Peyer's patch (tissue), 4 donors: ENCODE measurements around the gene ERC1. TPM values are rescaled to one million over a fixed set of nuclear protein-coding genes. Genes with fewer than 3 reads are reported as not detected.
"Not testable (repeated sequence)": the region's sequence is repeated elsewhere in the genome, so short reads cannot be mapped to it uniquely, and the experiment has no call there.

Experiments
- DNase-seq, 3 donors: peaks; one replicate each; pipeline ENCODE4 v3.0.0-alpha.2; 2017 to 2019
- H3K27ac ChIP-seq, 4 donors: fragments of 200-600 bp; sonication (generic); one replicate each; pipeline ENCODE4 v1.5.1; 2016 to 2019
- H3K27me3 ChIP-seq, 2 donors: fragments of 200-600 bp; sonication (generic); one replicate each; pipeline ENCODE4 v1.5.1; 2019
- H3K36me3 ChIP-seq, 3 donors: fragments of 200-600 bp; sonication (generic); one replicate each; pipeline ENCODE4 v1.5.1; 2016 to 2019
- H3K4me1 ChIP-seq, 4 donors: fragments of 200-600 bp; sonication (generic); one replicate each; pipeline ENCODE4 v1.5.1; 2016 to 2019
- H3K4me3 ChIP-seq, 4 donors: fragments of 200-600 bp; sonication (generic); 1 replicate in 3 of 4; 2 replicates in 1 of 4; pipeline ENCODE4 v1.5.1; 2016 to 2019; ENCODE audit warnings: mild to moderate bottlenecking in 1 of 4
- H3K9me3 ChIP-seq, 4 donors: fragments of 200-600 bp; sonication (generic); one replicate each; pipeline ENCODE4 v1.5.1; 2016 to 2019; ENCODE audit warnings: mild to moderate bottlenecking in 1 of 4
- POLR2A ChIP-seq, 2 donors: fragments of 450-650 bp; IDR thresholded peaks; one replicate each; pipeline ENCODE4 v1.5.1; 2017; ENCODE audit warnings: antibody characterized with exemption in 2 of 2, mild to moderate bottlenecking in 2 of 2, moderate library complexity in 2 of 2
- total RNA-seq, 4 donors: library from RNA; depleted of rRNA; stranded (reverse); fragments of >200 nt; gene quantifications; one replicate each; pipeline ENCODE4 v1.1.0, GENCODE V29; 2016
- TF ChIP-seq, protein P1 (sequence below), 6 experiments: fragments of 450-650 bp in 4 of 6; fragments of 200-600 bp in 2 of 6; sonication (generic) in 1 of 6; IDR thresholded peaks; one replicate each; pipeline ENCODE4 v1.5.1; 2017 to 2019; ENCODE audit warnings: antibody characterized with exemption in 6 of 6, mild to moderate bottlenecking in 3 of 6, moderate library complexity in 1 of 6

Gene ERC1
- total RNA-seq, 4 donors from 2014 or later: 26.5 to 184 (median 31.7) TPM

DNA sequence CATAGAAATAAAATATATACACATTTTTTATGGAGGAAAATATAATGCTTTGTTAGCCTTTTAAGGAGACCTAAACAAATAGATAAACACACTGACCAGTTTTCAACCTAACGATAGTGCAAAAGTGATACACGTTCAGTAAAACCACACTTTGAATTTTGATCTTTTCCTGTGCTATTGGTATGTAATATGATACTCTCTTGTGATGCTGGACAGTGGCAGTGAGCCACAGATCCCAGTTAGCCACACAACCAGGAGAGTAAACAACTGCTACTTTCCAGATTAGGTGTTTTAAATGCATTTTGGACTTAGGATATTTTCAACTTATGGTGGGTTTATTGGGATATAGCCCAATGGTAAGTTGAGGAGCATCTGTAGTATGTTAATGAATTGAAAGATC lies 243.1 kb downstream of the ERC1 start:
- H3K4me1 ChIP-seq: no peaks in the 10 kb centered on the region
- TF ChIP-seq, protein P1, sequence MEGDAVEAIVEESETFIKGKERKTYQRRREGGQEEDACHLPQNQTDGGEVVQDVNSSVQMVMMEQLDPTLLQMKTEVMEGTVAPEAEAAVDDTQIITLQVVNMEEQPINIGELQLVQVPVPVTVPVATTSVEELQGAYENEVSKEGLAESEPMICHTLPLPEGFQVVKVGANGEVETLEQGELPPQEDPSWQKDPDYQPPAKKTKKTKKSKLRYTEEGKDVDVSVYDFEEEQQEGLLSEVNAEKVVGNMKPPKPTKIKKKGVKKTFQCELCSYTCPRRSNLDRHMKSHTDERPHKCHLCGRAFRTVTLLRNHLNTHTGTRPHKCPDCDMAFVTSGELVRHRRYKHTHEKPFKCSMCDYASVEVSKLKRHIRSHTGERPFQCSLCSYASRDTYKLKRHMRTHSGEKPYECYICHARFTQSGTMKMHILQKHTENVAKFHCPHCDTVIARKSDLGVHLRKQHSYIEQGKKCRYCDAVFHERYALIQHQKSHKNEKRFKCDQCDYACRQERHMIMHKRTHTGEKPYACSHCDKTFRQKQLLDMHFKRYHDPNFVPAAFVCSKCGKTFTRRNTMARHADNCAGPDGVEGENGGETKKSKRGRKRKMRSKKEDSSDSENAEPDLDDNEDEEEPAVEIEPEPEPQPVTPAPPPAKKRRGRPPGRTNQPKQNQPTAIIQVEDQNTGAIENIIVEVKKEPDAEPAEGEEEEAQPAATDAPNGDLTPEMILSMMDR (IDR thresholded peaks at IDR 0.05): no peak
- TF ChIP-seq POLR2A (IDR thresholded peaks at IDR 0.05): no peak
- H3K4me3 ChIP-seq: no peak overlapping the region
- no peak for DNase-seq
- no peak overlapping the region for H3K27ac ChIP-seq
- H3K36me3 ChIP-seq: peaks cover 0 to 6% (median 0%) of the 10 kb centered on the region in 3 donors
- H3K9me3 ChIP-seq: no peaks in the 10 kb centered on the region
- no peaks in the 10 kb centered on the region for H3K27me3 ChIP-seq

DNA sequence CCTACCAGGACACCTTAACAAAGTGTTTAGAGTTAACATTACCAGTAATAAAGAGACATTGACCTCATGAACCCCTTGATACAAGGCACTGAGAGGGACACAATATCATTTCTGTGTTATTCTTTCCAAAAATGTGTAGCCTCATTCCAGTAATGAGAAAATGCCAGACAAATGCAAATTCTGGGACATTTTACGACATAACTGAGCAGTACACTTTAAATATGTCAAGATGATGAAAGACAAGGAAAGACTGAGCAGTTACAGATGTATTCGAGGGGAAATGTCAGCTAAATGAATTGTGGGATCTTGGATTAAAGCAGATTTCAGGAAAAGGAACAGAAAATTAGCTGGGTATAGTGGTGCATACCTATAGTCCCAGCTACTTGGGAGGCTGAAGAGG lies 255.6 kb downstream of the ERC1 start:
- no peak for TF ChIP-seq POLR2A (IDR thresholded peaks at IDR 0.05)
- TF ChIP-seq, protein P1 (IDR thresholded peaks at IDR 0.05): no peak
- H3K27ac ChIP-seq: no peak overlapping the region
- H3K27me3 ChIP-seq: no peaks in the 10 kb centered on the region
- H3K4me3 ChIP-seq: no peak overlapping the region
- DNase-seq: no peak
- no peaks in the 10 kb centered on the region for H3K4me1 ChIP-seq
- H3K9me3 ChIP-seq: no peaks in the 10 kb centered on the region
- H3K36me3 ChIP-seq: no peaks in the 10 kb centered on the region

- TF ChIP-seq, protein P1 (IDR thresholded peaks at IDR 0.05): no peak
- no peak for TF ChIP-seq POLR2A (IDR thresholded peaks at IDR 0.05)
- DNase-seq: no peak
Measured at GRCh38 chr12:1250641-1251040, 259.6 kb downstream of the ERC1 start.

GRCh38 chr12:1252758-1253157 lies 261.7 kb downstream of the ERC1 start:
- DNase-seq: no peak
- TF ChIP-seq POLR2A (IDR thresholded peaks at IDR 0.05): no peak
- TF ChIP-seq, protein P1 (IDR thresholded peaks at IDR 0.05): no peak
- Histone ChIP-seq H3K4me3 (no peak overlapping the region), H3K27ac (no peak overlapping the region), H3K4me1 (no peaks in the 10 kb centered on the region), H3K27me3 (no peaks in the 10 kb centered on the region), H3K9me3 (no peaks in the 10 kb centered on the region), H3K36me3 (no peaks in the 10 kb centered on the region)

More at GRCh38 chr12:1250641-1251040, 259.6 kb downstream of the ERC1 start:
- Histone ChIP-seq H3K4me1 (no peaks in the 10 kb centered on the region), H3K9me3 (no peaks in the 10 kb centered on the region), H3K36me3 (no peaks in the 10 kb centered on the region), H3K4me3 (no peak overlapping the region), H3K27me3 (no peaks in the 10 kb centered on the region), H3K27ac (no peak overlapping the region)

- H3K4me3 ChIP-seq, H3K27me3 ChIP-seq, H3K9me3 ChIP-seq, H3K36me3 ChIP-seq, DNase-seq, H3K4me1 ChIP-seq, H3K27ac ChIP-seq: not testable (repeated sequence)
Measured at GRCh38 chr12:1255125-1255524, 264.1 kb downstream of the ERC1 start.

DNA sequence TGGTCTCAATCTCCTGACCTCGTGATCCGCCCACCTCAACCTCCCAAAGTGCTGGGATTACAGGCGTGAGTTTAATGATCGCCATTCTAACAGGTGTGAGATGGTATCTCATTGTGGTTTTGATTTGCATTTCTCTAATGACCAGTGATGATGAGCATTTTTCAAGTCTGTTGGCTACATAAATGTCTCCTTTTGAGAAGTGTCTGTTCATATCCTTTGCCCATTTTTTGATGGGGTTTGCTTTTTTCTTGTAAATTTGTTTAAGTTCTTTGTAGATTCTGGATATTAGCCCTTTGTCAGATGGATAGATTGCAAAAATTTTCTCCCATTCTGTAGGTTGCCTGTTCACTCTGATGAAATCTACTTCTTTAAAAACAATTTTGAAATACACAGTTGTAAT lies 264.8 kb downstream of the ERC1 start:
- not testable (repeated sequence) for H3K36me3 ChIP-seq, DNase-seq, H3K27me3 ChIP-seq, H3K4me3 ChIP-seq, H3K9me3 ChIP-seq, H3K4me1 ChIP-seq, H3K27ac ChIP-seq

- H3K27ac ChIP-seq: no peak overlapping the region
- no peaks in the 10 kb centered on the region for H3K4me1 ChIP-seq
- H3K27me3 ChIP-seq: no peaks in the 10 kb centered on the region
- no peak for TF ChIP-seq POLR2A (IDR thresholded peaks at IDR 0.05)
- TF ChIP-seq, protein P1 (IDR thresholded peaks at IDR 0.05): no peak
- H3K36me3 ChIP-seq: no peaks in the 10 kb centered on the region
- no peak for DNase-seq
- no peak overlapping the region for H3K4me3 ChIP-seq
- no peaks in the 10 kb centered on the region for H3K9me3 ChIP-seq
Measured at GRCh38 chr12:1256285-1256684, 265.3 kb downstream of the ERC1 start.
